ENCODE results near the gene WDFY2.

WDFY2 gene

GRCh38 chr13:51778392-51778791, 194.1 kb downstream of the WDFY2 start:
- no peak for DNase-seq

GRCh38 chr13:51780099-51780498, 195.8 kb downstream of the WDFY2 start:
- DNase-seq, result no peak

- peak; percentile 19 for DNase-seq
Measured at GRCh38 chr13:51781246-51782022, 197.2 kb downstream of the WDFY2 start.

GRCh38 chr13:51782026-51782710, 197.9 kb downstream of the WDFY2 start:
- no peak for DNase-seq

- no peak for DNase-seq
Measured at GRCh38 chr13:51783428-51784094, 199.3 kb downstream of the WDFY2 start.

GRCh38 chr13:51784097-51784496, 199.8 kb downstream of the WDFY2 start:
- DNase-seq, result no peak

- peak; percentile 88 for DNase-seq
Measured at GRCh38 chr13:51785712-51786424, 201.6 kb downstream of the WDFY2 start.

- DNase-seq, result no peak
Measured at GRCh38 chr13:51786425-51787265, 202.4 kb downstream of the WDFY2 start.

- no peak for DNase-seq
Measured at GRCh38 chr13:51793570-51794271, 209.5 kb downstream of the WDFY2 start.

GRCh38 chr13:51794964-51795363, 210.7 kb downstream of the WDFY2 start:
- no peak for DNase-seq

GRCh38 chr13:51795419-51795818, 211.2 kb downstream of the WDFY2 start:
- DNase-seq, result no peak

- no peak for DNase-seq
Measured at GRCh38 chr13:51796546-51796945, 212.3 kb downstream of the WDFY2 start.

GRCh38 chr13:51797664-51798488, 213.6 kb downstream of the WDFY2 start:
- DNase-seq, result peak; percentile 89

GRCh38 chr13:51799261-51799660, 215.0 kb downstream of the WDFY2 start:
- DNase-seq, result no peak

- DNase-seq, result no peak
Measured at GRCh38 chr13:51800486-51800885, 216.2 kb downstream of the WDFY2 start.

- DNase-seq, result peak; percentile 69
Measured at GRCh38 chr13:51801631-51802099, 217.4 kb downstream of the WDFY2 start.

GRCh38 chr13:51802631-51803418, 218.6 kb downstream of the WDFY2 start:
- DNase-seq, result peak; percentile 54

GRCh38 chr13:51803422-51804294, 219.4 kb downstream of the WDFY2 start, which contains the start of gene DHRS12:
Gene DHRS12, minus strand, starts transcription at chr13:51804163. Its CDS starts 4,504 bp downstream, at chr13:51799659.
- DNase-seq, result peak; percentile 87

Data from COR-L47 (cell line).